A204.1 (cell line): ENCODE data around the gene AKT1.
"Not testable (repeated sequence)": the region's sequence is repeated elsewhere in the genome, so short reads cannot be mapped to it uniquely, and the experiment has no call there.

Experiments used
- FAIRE-seq: peaks from 2 replicates; lab custom pipeline; 2012; peaks lifted over from hg19 to GRCh38; lab: Jason Lieb, UNC

AKT1 gene

DNA sequence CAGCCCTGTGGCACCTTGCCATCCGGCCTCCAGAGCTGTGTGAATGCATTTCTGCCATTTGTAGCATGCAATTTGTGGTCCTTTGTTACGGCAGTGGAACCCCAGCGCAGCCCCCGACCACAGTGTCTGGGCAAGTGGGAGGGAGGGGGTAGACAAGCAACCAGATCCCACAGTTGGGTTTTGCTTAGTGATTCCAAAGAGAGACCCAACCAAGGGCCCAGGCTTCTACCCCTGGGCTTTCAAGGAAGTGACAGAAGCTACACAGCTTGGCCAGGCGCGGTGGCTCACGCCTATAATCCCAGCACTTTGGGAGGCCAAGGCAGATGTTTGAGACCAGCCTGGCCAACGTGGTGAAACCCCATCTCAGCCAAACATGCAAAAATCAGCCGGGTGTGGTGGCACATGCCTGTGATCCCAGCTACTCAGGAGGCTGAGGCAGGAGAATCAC lies 23.2 kb upstream of the AKT1 start:
- FAIRE-seq, result no peak

DNA sequence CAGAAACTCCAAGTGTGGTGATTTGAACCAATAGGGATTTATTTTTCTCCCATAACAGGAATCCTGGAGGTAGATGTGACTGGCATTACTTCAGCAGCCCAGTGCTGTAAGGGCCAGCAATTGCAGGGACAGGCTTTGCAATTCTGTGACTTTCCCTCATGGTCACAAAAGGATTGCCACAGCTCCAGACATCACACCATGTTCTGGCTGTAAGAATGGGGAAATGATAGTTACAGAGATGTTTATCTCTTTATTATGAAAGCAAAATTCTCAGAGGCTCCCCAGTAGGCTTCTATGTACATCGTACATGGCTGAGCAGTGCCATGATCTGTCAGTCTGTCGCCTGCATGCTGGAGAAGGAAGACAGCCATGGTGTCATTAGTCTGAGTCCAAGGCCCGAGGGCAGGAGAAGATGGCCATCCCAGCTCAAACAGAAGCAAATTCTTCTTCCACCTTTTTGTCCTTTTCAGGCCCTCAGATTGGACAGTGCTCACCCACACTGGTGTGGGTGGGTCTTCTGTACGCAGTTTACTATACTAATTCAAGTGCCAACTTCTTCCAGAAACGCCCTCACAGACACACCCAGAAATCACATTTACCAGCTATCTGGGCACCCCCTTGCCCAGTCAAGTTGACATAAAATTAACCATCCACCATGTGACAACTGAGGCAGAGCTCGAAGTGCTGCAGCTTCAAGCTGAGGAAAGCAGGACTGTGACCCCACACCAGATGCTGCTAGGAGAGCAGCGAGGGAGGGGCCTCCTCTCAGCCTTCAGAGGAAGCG lies 22.6 kb upstream of the AKT1 start:
- FAIRE-seq, result no peak

DNA sequence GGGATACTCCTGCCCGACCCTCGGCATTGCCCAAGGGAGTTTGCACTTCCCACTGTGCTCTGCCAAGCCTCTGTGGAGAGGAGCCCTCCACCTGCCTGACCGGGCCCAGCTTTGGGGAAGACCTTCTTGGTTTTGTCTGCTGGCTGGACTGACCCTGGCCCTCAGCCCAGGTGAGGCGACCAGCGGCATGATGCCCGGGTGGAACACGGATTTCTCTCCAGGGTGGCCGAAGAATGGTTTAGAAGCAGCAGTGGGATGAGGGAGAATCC lies 21.0 kb upstream of the AKT1 start:
- FAIRE-seq, result no peak

DNA sequence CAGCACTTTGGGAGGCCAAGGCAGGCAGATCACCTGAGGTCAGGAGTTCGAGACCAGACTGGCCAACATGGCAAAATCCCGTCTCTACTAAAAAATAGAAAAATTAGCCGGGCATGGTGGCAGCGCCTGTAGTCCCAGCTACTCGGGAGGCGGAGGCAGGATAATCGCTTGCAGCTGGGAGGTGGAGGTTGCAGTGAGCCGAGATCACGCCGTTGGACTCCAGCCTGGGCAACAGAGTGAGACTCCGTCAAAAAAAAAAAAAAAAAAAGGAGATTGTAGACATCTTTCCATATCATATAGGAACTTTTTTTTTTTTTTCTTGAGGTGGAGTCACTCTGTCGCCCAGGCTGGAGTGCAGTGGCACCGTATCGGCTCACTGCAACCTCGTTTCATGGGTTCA lies 19.2 kb upstream of the AKT1 start:
- not testable (repeated sequence) for FAIRE-seq

DNA sequence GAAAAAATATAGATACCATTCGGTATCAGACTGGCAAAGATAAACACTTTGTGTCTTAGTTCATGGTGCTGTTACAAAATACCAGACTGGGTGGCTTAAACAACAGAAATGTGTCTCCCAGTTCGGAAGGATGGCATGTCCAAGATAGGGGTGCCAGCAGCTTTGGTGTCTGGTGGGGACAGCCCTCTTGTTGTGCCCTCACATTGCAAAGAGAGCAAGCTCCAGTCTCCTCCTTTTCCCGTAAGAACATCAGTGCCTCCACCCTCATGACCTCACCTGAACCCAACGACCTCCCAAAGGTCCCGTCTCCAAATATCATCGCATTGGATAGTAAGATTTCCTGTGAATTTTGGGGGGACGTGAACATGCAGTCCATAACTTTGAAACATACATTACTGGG lies 17.7 kb upstream of the AKT1 start:
- FAIRE-seq, result no peak

DNA sequence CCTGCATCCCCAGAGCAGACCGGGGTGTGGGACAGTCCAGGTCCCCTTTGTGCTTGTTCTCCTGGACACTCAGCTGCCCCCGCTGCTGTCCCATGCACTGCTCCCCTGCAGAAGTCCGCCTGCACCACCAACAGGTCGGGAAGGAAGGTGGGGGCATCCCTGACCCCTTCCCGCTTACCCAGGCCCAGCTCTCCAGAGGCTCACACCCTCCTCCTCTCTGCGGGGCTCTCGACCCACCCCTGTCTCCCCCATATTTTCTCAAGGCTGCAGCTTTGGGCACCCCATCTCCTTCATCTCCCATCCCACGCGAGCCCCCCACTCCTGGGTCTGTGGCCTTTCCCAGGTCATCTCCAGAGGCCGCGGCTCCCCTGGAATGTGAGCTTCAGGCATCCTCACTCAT lies 14.8 kb upstream of the AKT1 start:
- FAIRE-seq, result no peak

DNA sequence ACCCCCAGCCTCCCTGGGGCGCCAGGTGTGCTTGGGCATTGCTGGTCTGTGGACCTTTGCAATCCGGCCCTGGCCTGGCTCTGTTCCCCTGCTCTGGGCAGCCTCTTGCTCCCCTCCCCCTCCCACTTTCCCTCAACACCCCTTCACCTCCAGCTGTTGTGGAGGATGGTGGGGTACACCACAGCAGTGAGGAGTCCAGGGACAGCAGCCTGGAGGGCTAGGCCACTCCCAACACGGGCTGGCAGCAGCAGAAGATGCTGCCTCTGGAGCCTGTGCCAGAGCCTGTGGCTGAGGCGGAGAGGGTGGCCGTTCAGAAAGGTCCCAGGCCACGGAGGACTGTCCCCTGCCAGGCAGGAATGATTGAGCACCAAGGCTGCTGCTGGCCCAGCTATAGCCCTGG lies 12.9 kb upstream of the AKT1 start:
- no peak for FAIRE-seq

DNA sequence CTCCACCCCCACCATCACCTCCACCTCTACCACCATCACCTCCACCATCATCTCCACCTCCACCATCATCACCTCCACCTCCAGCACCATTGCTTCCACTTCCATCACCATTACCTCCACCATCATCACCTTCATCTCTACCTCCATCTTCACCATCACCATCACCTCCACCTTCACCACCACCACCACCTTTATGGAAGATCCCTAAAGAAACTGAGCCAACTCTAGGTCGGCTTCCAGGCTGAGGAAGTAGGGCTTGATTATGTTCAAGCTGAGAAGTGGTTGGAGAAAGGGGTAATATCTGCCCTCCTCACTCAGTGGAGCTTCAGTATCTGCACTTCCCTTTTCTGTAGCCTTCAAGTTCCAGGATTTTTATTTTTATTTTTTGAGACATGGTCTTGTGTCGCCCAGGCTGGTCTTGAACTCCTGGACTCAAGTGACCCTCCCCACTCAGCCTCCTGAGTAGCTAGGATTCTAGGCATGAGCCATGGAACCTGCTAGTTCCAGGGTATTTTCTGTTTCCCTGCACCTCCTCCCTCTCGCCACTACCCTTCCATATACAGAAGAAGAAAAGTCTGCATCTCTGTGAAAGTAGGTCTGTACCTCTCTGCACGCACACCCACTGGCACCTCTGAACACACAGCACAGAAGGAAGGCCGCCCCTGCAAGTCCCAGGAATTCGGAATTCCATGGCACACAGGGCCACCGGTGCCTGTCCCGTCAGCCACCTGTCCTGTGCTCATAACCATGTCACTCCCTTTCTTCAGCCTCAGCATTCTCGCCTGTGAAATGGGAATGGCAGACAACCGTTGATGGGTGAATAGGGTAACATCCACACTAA lies 11.3 kb upstream of the AKT1 start:
- FAIRE-seq, result no peak

DNA sequence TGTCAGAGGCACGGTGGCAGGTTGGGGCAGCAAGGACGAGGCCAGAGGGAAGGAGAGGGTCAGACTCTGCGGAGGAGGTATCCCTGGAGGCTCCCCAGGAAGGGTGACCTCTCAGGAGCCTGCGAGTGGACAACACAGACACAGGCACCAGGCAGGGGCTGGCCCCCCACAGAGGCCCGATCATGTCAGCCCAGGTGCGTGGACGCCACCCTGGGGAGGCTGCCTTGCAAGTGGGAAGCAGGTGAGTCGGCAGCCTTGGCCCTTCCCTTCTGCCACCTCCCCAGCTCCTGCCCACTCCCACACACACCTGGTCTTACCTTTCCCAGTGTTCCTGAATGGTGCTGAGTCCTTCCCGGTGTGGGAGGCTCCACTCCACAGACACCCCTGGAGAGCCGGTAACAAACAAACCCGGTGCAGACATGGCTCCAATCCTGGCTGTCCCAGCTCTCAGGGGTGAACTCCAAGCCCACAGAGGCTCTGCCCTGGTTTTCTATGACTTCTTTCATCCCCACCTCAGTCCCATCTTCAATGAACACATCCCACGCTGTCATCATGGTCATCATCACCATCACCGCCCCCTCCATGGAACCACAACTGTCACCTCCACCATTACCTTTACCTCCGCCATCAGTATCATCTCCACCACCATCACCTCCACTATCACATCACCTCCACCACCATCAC lies 10.5 kb upstream of the AKT1 start:
- no peak for FAIRE-seq

DNA sequence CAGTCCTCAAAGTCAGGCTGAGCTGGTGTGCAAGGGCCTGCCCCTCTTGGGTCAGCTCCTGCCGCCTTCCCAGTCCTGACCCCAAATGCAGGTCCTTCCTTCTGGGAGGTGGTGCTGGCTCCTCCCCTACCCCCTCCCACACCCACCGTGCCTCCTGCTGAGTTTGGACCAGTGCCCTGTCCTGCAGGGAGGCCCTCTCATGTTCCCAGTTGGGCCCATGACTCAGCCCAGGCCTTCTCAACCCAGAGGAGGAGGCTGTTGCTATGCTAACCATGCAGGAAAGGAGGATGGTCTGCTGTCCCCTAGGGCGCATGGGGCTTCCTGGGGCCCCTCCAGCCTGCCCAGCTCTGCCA lies 9.8 kb upstream of the AKT1 start:
- FAIRE-seq, result no peak

DNA sequence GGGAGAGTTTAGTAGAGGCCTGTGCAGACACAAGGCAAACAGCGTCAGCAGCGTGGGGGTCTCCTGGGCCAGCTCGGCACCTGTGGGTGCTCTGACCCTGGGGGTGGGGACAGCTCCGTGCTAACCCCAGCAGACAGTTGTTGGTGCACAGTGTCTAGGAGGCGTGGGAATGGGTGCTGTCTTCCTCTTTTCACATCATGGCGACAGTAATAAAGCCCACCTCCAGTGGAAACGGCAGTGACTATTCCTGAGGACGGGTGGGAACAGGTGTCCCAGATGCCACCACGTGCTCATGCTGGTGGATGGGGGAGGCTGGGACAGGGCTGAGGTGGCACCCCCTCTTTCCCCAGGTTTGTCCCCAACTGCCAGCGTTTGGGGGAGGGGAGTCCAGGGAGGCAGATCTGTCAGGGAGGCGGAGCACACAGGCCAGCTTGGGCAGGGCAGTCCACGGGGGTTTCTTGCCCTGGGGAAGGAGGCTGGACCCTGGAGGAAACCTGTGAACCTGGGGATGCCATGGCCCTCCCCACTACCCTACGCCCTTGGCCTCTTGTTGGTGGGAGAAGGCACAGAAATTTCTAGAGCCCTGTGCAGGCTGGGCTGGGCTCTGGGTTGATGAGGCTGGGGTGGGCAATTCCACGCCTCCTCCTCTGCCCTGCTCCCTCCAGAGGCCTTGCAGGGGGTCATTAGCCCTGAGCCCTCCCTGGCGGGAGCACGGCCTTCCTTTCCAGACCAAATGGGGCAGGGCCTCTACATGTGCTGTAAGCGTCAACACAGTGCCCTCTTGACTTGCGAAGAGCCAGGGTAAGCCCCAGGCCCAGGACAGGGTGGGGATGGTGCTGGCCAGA lies 9.2 kb upstream of the AKT1 start:
- FAIRE-seq, result no peak

DNA sequence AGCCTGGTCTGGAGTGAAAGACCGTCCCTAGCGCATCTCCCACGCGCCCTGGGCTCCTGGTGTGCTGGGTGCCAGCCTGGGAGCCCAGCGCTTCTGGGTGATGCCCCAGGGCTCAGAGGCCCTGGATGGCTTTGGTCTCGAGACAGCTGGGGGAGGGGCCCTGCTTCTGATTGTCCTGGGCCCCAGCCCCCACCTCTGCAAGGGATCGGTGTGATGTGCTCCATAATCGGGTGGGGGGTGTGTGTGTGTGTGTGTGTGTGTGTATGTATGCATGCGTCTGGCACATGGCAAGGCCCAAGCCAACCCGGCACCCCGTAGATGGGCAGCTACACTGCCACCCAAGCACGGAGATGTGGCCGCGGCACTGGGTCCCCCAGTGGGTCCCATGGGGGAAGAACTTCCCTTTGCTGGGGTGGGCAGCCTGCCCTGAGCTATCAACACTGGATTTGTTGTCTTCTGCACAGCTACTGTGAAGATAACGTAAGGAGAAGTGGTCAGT lies 8.4 kb upstream of the AKT1 start:
- no peak for FAIRE-seq

DNA sequence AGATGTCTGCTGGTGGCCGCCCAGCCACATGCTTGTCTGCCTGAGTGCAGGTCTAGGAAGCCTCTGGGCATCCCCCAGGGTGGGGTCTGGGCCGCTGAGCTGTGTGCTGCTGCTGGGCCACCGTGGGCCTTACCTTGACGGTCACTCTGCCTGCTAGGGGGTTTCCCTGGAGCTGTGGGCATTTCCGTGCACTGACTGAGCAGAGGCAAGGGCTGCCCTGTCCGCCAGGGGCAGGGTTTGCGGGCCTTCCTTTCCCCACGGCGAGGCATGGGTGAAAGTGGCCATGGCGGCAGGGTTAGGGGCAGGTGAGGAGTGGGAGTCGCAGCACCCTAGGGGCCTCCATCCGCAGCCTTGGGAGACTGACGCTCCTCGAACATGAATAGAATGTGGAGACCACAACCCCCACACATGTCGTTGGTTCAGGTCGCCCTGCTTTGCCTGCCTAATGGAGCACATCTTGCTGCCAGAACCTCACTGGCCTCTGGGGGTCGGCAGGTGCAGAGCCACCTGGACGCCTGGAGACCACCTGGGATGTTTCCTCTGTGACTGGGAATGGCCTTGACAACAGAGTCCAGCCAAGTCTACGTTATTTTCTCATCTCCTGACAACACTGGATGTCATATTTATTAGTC lies 7.8 kb upstream of the AKT1 start:
- no peak for FAIRE-seq

DNA sequence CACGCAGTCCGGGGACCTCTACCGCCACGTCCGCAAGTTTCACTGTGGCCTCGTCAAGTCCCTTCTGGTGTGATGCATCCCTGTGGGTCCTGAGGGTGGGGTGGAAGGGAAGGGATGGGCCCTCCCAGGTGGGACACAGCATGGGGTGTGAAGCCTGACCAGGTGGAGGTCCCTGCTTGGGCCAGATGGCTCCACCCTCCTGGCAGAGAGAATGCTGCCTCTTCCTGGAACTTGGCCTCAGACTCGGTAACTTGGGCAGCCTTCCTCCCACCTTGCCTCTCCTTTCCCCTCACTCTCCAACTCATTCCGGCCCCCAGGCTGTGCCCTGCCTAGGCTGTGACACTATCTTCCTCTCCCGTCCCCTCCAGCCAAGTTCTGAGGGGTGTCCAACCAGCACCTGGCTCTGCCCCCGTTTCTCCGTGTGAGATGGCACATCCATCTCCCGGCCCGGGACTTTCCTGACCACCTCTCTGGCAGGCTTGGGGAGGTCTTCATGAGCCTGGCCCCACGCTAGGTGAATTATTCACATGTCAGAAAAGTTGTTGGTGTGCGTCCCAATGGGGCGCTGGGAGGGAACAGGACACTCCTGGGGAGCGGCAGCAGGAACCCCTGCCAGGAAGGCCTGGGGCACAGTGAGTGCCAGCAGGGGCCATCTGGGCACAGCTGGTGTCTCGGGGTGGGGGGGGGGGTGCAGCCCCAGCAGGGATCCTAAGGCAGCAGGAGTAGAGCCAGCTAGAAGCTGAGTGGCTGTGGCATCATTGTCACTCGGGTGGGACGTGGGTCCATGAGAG lies 7.0 kb upstream of the AKT1 start:
- FAIRE-seq, result no peak

DNA sequence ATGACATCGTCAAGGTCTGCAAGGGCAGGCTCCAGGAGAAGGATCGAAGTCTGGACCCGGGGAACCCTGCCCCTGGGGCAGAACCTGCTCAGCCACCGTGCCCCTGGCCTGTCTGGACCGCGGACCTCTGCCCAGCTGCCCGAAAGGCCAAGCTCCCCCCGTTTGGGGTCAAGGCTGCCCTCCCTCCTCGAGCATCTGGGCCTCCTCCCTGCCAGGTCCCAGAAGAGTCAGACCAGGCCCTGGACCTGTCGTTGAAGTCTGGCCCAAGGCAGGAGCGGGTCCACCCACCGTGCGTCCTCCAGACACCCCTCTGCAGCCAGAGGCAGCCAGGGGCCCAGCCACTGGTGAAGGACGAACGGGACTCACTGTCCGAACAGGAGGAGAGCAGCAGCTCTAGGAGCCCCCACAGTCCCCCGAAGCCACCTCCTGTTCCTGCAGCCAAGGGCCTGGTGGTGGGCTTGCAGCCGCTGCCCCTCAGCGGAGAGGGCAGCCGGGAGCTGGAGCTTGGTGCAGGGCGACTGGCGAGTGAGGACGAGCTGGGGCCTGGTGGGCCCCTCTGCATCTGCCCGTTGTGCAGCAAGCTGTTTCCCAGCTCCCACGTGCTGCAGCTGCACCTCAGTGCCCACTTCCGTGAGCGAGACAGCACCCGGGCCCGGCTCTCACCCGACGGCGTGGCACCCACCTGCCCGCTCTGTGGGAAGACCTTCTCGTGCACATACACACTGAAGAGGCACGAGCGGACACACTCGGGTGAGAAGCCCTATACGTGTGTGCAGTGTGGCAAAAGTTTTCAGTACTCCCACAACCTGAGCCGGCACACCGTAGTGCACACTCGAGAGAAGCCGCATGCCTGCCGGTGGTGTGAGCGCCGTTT lies 6.2 kb upstream of the AKT1 start:
- no peak for FAIRE-seq

DNA sequence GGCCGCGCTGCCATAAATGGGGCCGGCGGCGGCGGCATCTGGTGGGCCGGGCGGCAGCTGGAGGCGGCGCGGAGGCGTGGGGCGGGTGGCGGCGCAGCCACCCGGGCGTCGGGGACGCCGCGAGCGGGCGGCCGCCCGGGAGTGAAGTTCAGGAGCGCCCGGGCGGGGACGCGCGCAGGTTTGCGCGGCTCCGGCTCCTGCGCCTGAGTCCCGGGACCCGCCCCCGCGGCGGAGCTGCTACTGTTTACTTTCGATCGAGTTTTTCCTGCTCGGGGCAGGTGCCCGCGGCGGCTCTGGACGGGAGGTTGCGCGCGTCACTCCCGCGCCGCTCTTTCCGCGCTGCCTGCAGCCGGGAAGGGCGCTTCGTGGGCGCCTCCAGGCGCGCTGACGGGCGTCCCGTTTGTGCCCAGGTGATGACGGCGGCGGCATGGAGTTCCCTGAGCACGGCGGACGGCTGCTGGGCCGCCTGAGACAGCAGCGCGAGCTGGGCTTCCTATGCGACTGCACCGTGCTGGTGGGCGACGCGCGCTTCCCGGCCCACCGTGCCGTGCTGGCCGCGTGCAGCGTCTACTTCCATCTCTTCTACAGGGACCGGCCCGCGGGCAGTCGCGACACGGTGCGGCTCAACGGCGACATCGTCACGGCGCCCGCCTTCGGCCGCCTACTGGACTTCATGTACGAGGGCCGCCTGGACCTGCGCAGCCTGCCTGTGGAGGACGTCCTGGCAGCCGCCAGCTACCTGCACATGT lies 5.4 kb upstream of the AKT1 start, which contains the start of gene ZBTB42:
TSS of gene ZBTB42 (plus strand) at position 331 of the 749 bp plus-strand sequence. CDS start at position 428, 97 bp downstream.
- FAIRE-seq, result no peak

DNA sequence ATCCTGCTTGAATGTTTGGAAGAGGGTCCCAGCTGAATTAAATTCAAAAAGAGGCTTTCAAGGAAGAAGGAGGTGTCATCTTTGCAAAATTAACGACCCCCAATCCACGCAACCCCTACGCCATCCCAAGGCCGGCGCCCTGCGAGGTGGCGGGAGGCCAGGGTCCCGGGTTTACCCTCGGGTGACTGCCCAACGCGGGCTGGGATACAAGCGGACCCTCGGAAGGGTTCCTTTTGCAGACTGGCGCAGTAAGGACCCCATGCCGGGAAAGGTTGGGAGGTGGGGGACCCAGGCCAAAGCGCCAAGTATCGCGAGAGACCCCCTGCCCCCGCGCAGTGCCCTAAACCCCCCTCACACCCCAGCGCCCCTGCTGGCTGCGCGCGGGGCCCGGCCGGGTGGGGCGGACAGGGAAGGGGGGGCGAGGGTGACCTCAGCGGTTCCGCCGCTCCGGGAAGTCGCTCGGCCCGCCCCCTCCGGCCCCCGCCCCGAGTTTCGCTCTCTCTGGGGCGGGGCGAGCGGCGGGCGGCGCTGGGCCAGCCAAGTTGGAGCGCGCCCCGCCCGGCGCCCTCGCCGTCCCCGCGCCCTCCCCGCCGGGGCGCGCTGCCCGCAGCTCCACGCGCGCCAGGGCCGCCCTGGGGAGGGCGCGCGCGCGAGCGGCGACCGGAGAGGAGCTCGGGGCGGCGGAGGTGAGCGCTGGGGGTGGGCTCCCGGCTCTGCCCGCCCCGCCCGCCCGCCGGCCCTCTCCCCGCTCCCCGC lies 4.6 kb upstream of the AKT1 start:
- FAIRE-seq, result no peak
